ENCODE measurements around the gene TNP2. TPM values are rescaled to one million over a fixed set of nuclear protein-coding genes. Genes with fewer than 3 reads are reported as not detected.
A peak's percentile ranks its signal among the peaks of the same experiment; 100 is the strongest.

The TNP2 gene
- total and polyA plus RNA-seq, 2 donors from 2014 or later = not detected

DNA sequence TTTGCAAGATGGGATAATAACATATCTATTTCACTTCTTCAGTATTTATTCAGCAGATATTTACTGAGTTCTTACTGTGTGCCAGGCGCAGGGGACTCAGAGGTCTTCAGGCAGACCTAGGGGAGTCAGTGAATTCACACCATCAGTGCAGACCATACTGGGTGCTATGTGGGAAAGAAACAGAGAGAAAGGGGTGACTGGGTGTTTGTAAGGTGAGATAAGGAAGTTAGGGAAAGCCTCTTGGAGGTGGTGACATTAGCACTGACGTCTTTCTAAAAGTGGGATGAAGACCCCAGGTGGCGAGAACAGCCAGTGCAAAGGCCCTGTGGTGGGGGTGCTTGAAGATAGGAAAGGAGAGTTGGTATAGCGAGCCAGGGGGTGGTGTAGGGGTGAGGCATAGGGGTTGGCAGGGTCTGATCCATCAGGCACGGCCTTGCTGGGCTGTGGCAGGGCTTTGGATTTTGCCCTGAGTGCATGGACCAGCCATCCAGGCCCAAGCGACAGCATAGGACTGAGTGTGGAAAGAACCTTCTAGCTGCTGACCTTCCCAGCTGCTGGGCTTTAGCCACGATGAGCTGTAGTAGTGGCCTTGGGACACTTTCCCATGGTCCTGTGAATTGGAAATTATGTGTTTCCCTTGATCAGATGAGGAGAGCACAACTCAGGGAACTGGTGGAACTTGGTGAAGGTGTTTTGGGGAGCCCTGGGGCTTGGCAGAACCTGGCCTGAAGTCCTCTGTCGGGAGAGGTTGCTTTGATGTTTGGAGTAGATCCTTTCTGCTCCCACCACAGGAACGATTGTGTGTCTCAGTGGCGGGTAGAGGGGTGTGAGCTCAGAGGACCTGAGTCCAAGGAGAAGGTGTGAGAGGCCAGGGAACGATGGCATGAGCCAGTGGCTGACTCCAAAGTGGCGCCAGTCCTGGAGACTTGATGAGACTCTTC, 9.2 kb downstream of the TNP2 start:
- FAIRE-seq = no peak
- TF ChIP-seq, protein P1, sequence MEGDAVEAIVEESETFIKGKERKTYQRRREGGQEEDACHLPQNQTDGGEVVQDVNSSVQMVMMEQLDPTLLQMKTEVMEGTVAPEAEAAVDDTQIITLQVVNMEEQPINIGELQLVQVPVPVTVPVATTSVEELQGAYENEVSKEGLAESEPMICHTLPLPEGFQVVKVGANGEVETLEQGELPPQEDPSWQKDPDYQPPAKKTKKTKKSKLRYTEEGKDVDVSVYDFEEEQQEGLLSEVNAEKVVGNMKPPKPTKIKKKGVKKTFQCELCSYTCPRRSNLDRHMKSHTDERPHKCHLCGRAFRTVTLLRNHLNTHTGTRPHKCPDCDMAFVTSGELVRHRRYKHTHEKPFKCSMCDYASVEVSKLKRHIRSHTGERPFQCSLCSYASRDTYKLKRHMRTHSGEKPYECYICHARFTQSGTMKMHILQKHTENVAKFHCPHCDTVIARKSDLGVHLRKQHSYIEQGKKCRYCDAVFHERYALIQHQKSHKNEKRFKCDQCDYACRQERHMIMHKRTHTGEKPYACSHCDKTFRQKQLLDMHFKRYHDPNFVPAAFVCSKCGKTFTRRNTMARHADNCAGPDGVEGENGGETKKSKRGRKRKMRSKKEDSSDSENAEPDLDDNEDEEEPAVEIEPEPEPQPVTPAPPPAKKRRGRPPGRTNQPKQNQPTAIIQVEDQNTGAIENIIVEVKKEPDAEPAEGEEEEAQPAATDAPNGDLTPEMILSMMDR (IDR thresholded peaks at IDR 0.05; ENCODE audit: borderline replicate concordance, extremely low read depth, insufficient read depth) = no peak

DNA sequence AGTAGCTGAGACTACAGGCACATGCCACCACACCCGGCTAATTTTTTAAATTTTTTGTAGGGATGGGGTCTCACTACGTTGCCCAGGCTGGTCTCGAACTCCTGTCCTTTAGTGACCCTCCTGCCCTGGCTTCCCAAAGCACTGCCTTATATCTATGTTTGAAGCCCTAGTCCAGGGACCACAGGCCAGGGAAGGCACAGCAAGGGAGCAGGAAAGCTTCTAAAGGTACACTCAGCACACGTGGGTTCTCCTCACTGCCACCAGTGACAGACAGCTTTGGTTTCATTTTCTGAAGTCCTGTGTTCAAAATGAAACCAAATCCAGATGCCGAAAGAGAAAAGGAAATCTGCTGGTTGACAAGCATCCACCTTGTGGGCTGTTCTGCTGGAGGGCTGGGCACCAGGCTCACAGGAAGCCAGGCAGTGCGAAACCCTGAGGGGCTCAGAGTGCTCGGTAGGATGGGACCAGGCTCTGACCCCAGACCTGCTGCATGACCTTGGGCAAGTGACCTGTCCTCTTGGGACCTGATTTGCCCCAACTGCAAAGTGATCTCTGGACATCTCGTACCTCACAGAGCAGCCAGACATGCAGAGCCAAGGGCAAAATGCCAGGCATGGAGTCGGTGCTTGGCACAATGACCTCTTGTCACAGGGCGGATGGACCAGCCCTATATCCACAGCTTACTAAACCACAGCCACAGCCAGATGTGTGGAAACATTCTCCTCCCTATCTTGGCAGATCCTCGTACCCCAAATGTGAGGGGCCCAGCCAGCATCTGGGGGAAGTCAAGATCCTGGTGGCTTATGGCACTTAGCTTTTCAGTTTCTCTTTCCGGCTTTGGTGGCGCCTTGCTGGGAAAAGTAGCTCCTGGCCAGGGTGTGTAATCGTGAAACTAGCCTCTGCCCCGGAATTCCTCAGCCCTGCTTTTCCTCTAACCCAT, 10.3 kb downstream of the TNP2 start:
- Histone ChIP-seq H3K9ac (ENCODE audit: low read length in 3 of 3) (peak overlapping the region in 1 of 3 donors; percentile 17), H3K27me3 (ENCODE audit: control insufficient read depth, insufficient read depth, low read length) (no peaks in the 10 kb centered on the region), H3K27ac (ENCODE audit: low read depth in 2 of 2, low read length in 2 of 2) (peak overlapping the region in 1 of 2 donors; percentile 20), H3K36me3 (ENCODE audit: control insufficient read depth in 2 of 3, insufficient read depth in 3 of 3, low read length in 3 of 3) (no peaks in the 10 kb centered on the region), H3K9me3 (ENCODE audit: control insufficient read depth in 2 of 3, insufficient read depth in 1 of 3, low read length in 3 of 3) (no peaks in the 10 kb centered on the region), H3K4me1 (ENCODE audit: control insufficient read depth in 2 of 3, insufficient read depth in 2 of 3, low read depth in 1 of 3, low read length in 3 of 3) (peaks cover 0 to 24% (median 15%) of the 10 kb centered on the region in 3 donors), H3K4me3 (ENCODE audit: low read length in 3 of 3) (peak overlapping the region in 2 of 3 donors; percentile 0 to 1)
- intact Hi-C loops (cut with DNase I) = loop anchor here (5.0 kb wide), 1 partner anchor 282 kb away; no protein-coding TSS in a partner anchor
- TF ChIP-seq, protein P1 (IDR thresholded peaks at IDR 0.05; ENCODE audit: borderline replicate concordance, extremely low read depth, insufficient read depth) = no peak
- FAIRE-seq = no peak
- DNase-seq = peak in 1 of 5 donors; percentile 81

More for the DNA sequence above, 9.2 kb downstream of the TNP2 start:
- no peak for DNase-seq
- Histone ChIP-seq H3K4me3 (ENCODE audit: low read length in 3 of 3) (no peak overlapping the region), H3K27ac (ENCODE audit: low read depth in 2 of 2, low read length in 2 of 2) (no peak overlapping the region), H3K4me1 (ENCODE audit: control insufficient read depth in 2 of 3, insufficient read depth in 2 of 3, low read depth in 1 of 3, low read length in 3 of 3) (peaks cover 0 to 20% (median 15%) of the 10 kb centered on the region in 3 donors), H3K36me3 (ENCODE audit: control insufficient read depth in 2 of 3, insufficient read depth in 3 of 3, low read length in 3 of 3) (no peaks in the 10 kb centered on the region), H3K27me3 (ENCODE audit: control insufficient read depth, insufficient read depth, low read length) (no peaks in the 10 kb centered on the region), H3K9ac (ENCODE audit: low read length in 3 of 3) (no peak overlapping the region), H3K9me3 (ENCODE audit: control insufficient read depth in 2 of 3, insufficient read depth in 1 of 3, low read length in 3 of 3) (no peaks in the 10 kb centered on the region)
- intact Hi-C loops (cut with DNase I) = loop anchor here (5.0 kb wide), 1 partner anchor 283 kb away; no protein-coding TSS in a partner anchor

DNA sequence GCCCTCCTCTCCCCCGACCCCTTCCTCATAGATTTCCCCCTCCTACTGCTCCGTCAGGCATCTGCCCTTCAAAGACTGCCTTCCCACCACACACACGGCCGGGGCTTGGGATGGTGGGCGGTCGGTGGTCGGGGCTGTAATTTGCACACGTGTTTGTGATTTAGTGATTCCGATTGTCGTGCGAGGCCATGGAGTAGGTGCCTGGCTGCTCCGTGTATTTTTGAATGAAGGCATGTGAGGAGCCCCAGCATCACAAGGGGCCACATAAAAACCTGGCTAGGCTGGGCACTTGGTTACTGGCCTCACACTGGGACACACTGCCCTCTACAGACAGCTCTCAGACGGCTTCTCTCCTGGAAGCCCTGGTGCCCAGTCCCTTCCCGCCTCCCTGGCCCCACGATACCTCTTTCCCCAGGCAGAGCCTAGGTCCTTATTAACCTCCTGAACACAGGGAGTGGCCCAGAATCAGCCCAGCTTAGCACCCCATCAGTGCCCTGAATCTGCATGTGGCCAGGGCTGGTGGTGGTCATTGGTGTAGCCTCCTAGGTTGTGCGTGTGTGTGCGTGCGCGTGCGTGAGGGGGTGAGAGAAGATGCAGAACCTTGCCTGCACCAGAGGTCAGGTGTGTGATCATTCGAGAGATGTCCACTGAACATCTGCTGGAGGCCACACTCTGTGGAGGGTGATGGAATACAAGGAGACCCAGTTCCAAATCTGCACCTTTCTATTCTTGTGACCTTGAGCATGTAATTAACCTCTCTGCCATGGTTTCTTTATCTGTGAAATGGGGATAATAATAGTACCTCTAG, 11.8 kb downstream of the TNP2 start:
- Histone ChIP-seq H3K36me3 (ENCODE audit: control insufficient read depth in 2 of 3, insufficient read depth in 3 of 3, low read length in 3 of 3) (no peaks in the 10 kb centered on the region), H3K27me3 (ENCODE audit: control insufficient read depth, insufficient read depth, low read length) (no peaks in the 10 kb centered on the region), H3K9ac (ENCODE audit: low read length in 3 of 3) (peak overlapping the region in 2 of 3 donors; percentile 10 to 92), H3K27ac (ENCODE audit: low read depth in 2 of 2, low read length in 2 of 2) (peak overlapping the region; percentile 98 to 99), H3K9me3 (ENCODE audit: control insufficient read depth in 2 of 3, insufficient read depth in 1 of 3, low read length in 3 of 3) (no peaks in the 10 kb centered on the region), H3K4me3 (ENCODE audit: low read length in 3 of 3) (peak overlapping the region; percentile 23 to 85 (median 36)), H3K4me1 (ENCODE audit: control insufficient read depth in 2 of 3, insufficient read depth in 2 of 3, low read depth in 1 of 3, low read length in 3 of 3) (peaks cover 0 to 30% (median 15%) of the 10 kb centered on the region in 3 donors)
- FAIRE-seq (no peak), DNase-seq (peak; percentile 87 to 93 (median 90))
- intact Hi-C loops (cut with DNase I) = loop anchor here (5.0 kb wide), 1 partner anchor 280 kb away; no protein-coding TSS in a partner anchor
- TF ChIP-seq, protein P1 (IDR thresholded peaks at IDR 0.05; ENCODE audit: borderline replicate concordance, extremely low read depth, insufficient read depth) = peak; percentile 69

All from kidney (tissue), 14 donors.